ENCODE results near the gene NT5C2.

GRCh38 chr10:103047381-103047780 is 145.7 kb downstream of the NT5C2 start:
- no peak for TF ChIP-seq POLR2A (IDR thresholded peaks at IDR 0.05; ENCODE audit: low read length)
- TF ChIP-seq GATA1 (IDR thresholded peaks at IDR 0.05; ENCODE audit: low read depth, low read length), result no peak
